ENCODE data around the gene DMRTA2. TPM values are rescaled to one million over a fixed set of nuclear protein-coding genes. Genes with fewer than 3 reads are reported as not detected.

Gene DMRTA2
- total RNA-seq, 4 donors from 2014 or later: 1.6 to 8.0 (median 4.4) TPM

GRCh38 chr1:50416553-50417453, 6.4 kb downstream of the DMRTA2 start:
- H3K4me3 ChIP-seq: no peak overlapping the region
- H3K4me1 ChIP-seq: peaks cover 7 to 57% (median 8%) of the 10 kb centered on the region in 3 donors
- intact Hi-C loops (cut with DNase I): no loop called here
- WGBS, 2 donors: 44 to 50% methylated on average over 19 to 29 of the region's 46 CpGs
- no peak for DNase-seq
- peaks cover 0 to 18% (median 0%) of the 10 kb centered on the region in 3 donors for H3K36me3 ChIP-seq
- no peaks in the 10 kb centered on the region for H3K9me3 ChIP-seq
- H3K27me3 ChIP-seq: peaks cover 0 to 93% (median 22%) of the 10 kb centered on the region in 4 donors
- TF ChIP-seq CTCF (IDR thresholded peaks at IDR 0.05) (no peak), POLR2A (IDR thresholded peaks at IDR 0.05) (no peak)
- H3K27ac ChIP-seq: no peak overlapping the region

- Histone ChIP-seq H3K9me3 (no peaks in the 10 kb centered on the region), H3K27ac (no peak overlapping the region), H3K4me1 (peaks cover 6 to 50% (median 7%) of the 10 kb centered on the region in 3 donors), H3K4me3 (no peak overlapping the region), H3K36me3 (peaks cover 0 to 18% (median 0%) of the 10 kb centered on the region in 3 donors), H3K27me3 (peaks cover 0 to 87% (median 22%) of the 10 kb centered on the region in 4 donors)
- no peak for DNase-seq
- TF ChIP-seq POLR2A (IDR thresholded peaks at IDR 0.05): no peak
- TF ChIP-seq CTCF (IDR thresholded peaks at IDR 0.05): no peak
- intact Hi-C loops (cut with DNase I): no loop called here
- WGBS, 2 donors: 17 to 29% methylated on average over 16 to 24 of the region's 25 CpGs
These were observed 7.1 kb downstream of the DMRTA2 start for GRCh38 chr1:50416150-50416527.

DNA sequence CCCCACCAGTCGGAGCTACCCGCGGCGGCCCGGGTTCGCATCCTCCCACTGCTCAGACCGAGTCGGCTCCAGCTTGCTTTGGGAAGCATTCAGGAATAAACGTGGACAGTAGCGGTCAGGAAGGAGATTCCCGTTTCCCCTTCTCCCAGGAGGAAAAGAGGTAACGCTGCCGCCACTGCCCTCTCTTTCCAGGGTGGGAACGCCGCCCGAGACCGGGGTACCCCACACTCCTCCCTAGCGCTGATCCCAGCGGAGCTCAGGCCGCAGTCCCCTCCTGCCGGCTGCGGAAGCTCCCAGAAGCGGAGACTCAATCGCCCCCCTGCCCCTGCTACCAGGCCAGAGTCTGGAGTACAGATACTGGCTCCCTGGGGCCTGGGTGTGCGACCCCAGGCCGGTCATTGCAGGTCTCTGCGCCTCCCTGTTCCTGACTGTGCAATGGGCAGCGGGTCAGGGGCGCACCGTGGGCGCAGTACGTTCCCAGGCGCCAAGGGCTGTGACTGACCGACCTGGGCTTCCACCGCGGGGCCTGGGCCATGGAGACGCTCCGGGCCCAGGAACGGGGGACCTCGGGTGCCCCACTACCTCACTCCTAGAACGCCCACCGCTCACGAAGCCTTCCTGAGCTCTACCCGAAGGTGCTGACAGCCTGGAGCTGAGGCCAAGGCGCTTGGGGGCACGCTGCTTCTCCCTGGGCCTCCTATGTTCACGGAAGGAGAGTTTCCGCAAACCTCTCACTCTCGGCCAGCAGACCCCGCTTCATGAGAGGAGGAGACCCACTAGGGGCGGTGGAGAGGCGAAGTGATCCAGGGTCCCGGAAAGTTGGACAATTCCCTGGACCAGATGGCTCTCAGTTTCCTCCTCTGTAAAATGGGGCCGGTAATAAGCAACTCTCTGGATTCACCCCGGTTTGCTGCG, 7.8 kb downstream of the DMRTA2 start:
- H3K9me3 ChIP-seq: no peaks in the 10 kb centered on the region
- intact Hi-C loops (cut with DNase I): no loop called here
- peaks cover 0 to 81% (median 22%) of the 10 kb centered on the region in 4 donors for H3K27me3 ChIP-seq
- WGBS, 2 donors: 29 to 37% methylated on average over 8 to 29 of the region's 56 CpGs
- H3K4me3 ChIP-seq: no peak overlapping the region
- TF ChIP-seq POLR2A (IDR thresholded peaks at IDR 0.05) (no peak), CTCF (IDR thresholded peaks at IDR 0.05) (no peak)
- no peak for DNase-seq
- H3K36me3 ChIP-seq: peaks cover 0 to 18% (median 0%) of the 10 kb centered on the region in 3 donors
- peaks cover 5 to 44% (median 7%) of the 10 kb centered on the region in 3 donors for H3K4me1 ChIP-seq
- no peak overlapping the region for H3K27ac ChIP-seq

GRCh38 chr1:50414853-50415234, 8.4 kb downstream of the DMRTA2 start:
- DNase-seq: no peak
- Histone ChIP-seq H3K27me3 (peaks cover 0 to 81% (median 22%) of the 10 kb centered on the region in 4 donors), H3K4me3 (no peak overlapping the region), H3K36me3 (peaks cover 0 to 18% (median 0%) of the 10 kb centered on the region in 3 donors), H3K9me3 (no peaks in the 10 kb centered on the region), H3K27ac (no peak overlapping the region), H3K4me1 (peaks cover 5 to 38% (median 7%) of the 10 kb centered on the region in 3 donors)
- TF ChIP-seq POLR2A (IDR thresholded peaks at IDR 0.05) (no peak), CTCF (IDR thresholded peaks at IDR 0.05) (no peak)
- intact Hi-C loops (cut with DNase I): no loop called here
- 59% methylated on average over 6 of the region's 7 CpGs; no CpG with 5 or more reads in 1 of the 2 donors for WGBS, 2 donors
